ENCODE measurements around the gene FOXL2. TPM values are rescaled to one million over a fixed set of nuclear protein-coding genes. Genes with fewer than 3 reads are reported as not detected.

Gene FOXL2
- 0.35 and 1.8 TPM in 2 replicates for total RNA-seq

DNA sequence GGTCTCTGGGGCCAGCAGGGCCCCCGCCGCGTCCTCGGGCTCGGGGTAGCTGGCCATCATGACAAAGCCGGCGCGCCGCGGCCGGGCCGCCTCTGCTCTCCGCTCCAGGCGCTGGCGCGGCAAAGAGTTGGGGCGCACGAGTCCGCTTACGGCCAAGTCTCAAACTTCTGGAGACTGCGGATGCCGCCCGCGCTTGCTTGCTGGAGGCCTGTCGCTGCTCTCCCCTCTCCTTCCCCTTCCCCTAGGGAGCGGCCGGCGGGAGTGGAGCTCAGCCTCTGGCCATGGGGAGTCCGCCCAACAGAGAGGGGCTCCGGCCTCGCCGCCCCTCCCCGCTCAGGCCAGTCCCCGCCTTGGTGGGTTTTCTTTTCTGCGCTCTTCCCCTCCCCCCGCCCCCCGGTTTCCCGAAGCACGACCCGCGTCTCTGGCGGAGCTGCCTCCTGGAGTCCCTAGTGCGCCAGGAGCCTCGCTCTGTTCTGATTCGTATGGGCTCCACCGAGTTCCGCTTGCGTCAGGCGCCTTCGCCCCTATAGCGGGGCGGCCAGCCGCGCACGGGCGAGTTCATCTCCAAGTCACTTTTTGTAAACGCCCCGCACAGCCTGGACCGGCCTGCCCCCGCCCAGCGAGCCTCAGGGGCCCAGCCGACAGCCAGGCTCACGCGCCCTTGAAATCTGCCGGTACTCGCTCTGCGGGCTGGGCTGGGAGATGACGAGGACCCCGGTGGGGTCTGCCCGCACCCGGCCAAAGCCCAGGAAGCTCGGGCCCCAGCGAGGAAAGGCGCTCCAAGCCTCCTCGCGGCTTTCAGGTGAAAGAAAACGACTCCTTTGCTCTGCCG, at the start of gene FOXL2, which contains the start of gene FOXL2NB:
Gene FOXL2, minus strand, starts transcription at position 475 of the 832 bp plus-strand sequence. Its CDS starts 415 bp downstream, at position 60.
Gene FOXL2NB, plus strand, starts transcription at position 555 of the 832 bp plus-strand sequence. Its CDS starts 148 bp downstream, at position 703.
- DNase-seq (ENCODE audit: low read depth) = no peak

DNA sequence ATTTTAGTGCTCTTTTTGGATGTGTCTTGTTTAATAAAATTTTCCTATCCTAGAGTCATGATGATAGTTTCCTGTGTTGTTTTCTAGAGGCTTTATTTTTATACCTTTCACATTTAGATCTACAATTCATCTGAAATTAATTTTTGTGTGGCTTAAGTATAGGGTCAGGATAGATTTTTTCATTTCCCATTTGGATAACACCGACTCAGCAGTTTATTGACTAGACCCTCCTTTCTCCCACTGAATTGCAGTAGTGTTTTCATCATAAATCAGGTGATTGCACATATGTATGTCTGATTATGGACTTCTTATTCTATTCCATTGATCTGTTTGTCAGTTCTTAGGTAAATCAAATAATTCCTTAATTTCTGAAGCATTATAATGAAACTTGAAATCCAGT, 48.8 kb upstream of the FOXL2 start:
- no peak for DNase-seq (ENCODE audit: low read depth)

DNA sequence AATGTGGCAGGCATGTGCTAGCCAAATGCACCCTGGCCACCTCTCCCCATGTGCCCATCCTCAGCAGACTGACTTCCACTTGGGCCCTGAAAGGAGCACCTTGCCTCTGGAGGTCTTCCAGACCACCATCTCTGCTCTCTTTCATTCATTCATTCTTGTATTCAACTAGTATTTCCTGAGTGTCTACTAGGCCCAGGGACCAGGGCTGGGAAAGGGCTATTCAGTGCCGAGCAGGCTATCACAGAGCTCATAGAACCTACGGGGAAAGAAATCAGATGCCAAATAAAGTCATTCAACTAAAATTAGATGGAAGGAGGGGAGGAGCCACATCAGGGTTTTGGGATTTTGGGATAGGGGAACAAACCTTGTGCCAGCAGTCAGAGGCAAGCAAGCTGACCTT, 40.2 kb upstream of the FOXL2 start:
- no peak for DNase-seq (ENCODE audit: low read depth)

DNA sequence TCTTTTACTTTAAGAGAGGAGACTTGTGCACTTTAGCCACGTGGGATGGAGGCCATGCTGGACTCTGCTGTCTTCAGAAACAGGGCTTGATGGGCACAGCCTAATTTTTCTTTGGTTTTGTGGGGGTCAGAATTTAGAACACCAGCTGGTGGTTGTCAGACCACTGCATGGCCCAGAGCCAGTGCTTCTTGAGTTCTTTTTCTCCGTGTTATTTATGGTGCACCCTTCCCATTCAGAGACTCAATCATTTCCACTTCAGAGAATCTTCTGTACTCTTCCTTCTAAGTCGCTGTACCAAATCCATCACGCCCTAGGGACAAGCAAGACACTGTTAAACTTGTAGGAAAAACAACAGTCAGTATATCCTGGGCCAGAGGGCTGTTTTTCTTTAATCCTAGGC, 39.0 kb upstream of the FOXL2 start:
- DNase-seq (ENCODE audit: low read depth) = no peak

DNA sequence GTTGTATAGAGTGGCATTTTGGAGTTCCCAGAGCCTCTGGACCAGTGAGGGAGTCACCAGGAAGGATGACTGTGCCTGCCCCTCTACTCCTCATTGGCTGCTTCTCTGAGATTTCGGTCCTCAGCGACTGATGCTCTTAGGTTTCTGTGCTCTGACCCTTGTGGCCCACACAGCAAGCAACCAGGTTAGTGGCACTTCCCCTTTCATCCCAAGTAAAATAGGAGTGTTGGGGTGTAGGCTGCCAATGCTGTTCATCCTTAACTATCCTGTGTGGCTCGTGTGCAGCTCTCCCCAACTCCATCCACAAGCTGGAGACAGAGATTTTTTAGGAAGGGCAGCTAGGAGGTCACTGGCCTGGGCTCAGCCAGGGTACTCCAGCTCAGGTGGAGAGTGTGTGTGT, 37.9 kb upstream of the FOXL2 start:
- no peak for DNase-seq (ENCODE audit: low read depth)

DNA sequence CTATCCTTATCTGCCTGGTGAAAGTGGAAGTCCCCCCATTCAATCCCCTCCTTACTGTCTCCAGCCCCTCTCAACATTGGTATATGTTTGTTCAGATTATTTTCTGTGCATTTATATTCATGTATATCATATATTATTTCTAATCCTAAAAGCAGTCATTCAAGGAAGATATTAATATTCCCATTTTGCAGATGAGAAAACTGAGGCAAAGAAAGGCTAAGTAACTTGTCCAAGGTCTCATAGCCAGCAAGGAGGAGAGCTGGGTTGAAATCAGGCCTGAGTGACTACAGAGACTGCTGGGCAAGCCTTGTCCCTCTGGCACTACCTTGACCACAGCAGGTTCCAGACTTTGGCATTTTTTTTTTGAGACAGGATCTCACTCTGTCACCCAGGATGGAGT, 29.1 kb upstream of the FOXL2 start:
- no peak for DNase-seq (ENCODE audit: low read depth)

DNA sequence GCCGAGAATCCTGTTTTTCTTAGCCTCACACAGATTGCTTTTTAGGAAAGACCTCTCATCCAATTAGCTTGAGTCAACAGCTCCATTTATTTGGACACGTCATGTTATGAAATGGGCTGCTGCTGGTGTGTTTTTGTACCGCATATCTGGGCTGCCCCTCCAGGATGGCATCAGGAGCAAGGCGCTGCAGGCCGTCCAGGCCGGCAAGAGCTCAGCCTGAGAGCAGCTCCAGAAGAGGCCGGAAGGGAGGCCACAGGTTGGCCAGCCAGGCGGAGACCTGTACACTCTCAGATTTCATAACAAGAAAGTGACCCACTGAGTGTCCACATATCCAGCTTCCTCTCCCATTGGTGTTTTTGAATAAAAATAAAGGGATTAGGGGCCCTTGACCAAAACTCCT, 28.4 kb upstream of the FOXL2 start:
- DNase-seq (ENCODE audit: low read depth) = no peak

DNA sequence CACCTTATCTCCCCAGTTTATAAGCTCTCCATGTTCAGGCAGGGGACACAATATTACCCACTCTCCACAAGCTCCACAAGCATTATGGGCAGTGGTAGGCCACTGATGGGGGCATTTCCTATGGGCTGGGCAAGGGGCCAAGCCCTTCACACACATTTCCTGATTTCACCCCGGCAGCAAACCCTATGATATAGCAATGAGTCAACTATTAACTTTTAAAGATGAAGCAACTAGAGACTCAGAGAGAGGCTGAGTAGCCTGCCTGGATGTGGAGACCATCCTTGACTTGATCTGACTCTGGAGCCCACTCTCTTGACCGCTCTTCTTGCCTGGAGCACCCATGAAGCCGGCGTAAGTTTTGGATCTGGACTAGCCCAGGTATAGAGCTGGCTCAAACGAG, 27.5 kb upstream of the FOXL2 start:
- DNase-seq (ENCODE audit: low read depth) = peak; percentile 57

DNA sequence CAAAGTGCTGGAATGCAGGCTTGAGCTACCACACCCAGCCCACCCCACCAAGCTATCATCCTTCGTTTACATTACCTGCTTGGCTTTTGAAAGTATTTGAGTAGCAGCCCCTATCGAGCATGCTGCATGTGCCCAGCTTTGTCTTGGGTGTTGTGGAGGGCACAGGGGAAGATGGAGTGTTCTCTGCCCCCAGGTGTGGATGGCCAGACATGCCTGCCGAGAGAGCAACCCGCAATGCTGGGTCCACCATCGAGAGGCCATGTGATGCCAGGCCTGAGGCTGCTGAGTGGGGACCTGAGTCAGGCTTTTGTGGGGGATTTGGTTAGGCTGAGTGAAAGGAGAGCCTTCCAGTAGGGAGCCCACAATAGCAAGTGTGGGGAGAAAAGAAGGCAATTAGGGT, 26.0 kb upstream of the FOXL2 start:
- DNase-seq (ENCODE audit: low read depth) = no peak

DNA sequence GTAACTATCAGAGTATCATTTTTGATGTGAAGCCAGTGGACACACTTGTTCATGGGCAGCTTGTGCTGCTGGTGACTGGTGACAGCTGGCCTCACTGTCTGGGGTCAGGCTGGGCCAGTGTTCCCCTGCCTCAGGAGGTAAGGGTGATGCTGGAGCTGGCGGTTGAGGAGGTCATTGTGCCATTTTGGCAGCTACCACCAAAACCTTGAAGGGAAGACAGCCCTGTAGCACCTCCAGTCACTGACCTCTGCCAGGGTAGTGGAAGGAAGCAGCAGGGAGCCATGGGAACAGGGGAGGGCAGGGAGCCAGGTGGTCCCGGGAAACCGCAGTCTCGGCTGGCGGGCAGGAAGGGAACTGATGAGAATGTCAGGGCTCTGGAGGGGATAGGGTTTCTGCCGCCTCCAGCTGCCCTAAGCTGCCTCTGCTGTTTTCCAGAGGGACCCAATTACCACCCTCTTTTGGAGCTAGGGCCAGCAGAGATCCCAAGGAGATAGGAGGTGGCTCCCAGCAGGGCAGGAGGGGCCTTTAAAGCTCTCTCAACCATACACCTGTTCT, 24.9 kb upstream of the FOXL2 start:
- no peak for DNase-seq (ENCODE audit: low read depth)

DNA sequence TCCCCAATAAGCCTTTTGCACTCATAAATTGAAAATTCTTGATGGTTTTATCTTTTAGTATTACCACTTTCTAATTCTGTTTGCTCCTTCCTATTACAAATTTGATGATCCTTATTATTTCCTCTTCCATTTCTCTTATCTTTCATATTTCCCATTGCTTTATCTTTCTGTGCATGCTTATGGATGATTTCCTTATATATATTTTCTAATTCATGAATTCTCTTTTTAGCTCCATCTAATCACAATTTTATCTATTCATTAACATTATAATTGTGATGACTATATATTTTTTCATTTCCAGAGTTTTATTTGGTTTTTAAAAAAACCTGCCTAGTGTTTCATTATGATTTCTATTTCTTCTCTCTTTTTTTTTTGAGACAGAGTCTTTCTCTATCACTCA, 18.0 kb upstream of the FOXL2 start:
- DNase-seq (ENCODE audit: low read depth) = no peak

DNA sequence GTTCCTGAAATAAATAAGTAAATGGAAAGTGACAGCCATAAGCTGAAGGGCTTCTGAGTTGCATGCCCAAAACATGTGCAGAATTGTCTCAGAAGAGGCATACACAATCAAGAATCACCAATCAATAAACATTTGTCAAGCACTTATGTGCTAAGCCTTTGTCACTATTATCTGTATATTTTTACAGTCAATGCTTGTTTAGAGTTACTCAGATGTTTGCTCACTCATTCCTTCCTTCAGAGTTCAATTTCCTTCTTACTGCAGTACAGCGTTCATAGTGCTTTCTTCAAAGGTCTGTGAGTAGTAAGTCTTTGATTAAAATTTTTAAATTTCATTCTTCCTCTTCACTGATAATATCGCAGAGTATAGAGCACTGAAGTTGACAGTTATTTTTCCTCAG, 17.3 kb upstream of the FOXL2 start:
- DNase-seq (ENCODE audit: low read depth) = no peak

DNA sequence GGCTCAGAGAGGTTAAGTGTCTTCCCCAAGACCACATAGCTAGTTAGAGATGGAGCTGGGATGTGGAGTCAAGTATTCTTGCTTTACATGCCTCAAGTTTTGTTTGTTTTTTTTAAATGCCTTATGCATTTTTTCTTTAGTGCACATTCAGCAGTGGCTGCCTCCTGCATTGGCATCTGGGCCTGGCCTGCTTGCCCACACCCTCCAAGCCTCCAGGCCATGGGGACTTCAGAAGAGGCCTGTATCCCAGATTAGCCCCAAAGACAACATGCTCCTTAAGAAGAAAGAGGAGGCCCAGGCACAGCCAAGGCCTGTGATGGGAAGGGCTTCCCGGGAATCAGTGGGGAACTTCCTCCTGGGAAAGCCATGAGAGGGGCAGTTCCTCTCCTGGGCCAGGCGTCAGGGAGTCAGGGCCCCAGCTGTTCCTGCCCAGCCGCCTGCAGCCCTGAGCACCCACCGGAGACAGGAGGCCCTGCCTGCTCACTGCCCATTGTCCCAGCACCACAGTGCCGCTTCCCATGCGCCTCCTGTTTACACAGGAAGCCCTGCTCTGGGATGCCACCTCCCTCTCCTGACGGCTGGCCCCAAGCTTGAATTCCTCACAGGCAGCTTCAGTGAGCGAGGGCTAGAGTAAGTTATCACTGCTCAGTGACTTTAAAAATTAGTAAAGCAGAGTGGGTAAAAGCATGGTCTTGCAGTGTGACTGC, 16.1 kb upstream of the FOXL2 start:
- no peak for DNase-seq (ENCODE audit: low read depth)

DNA sequence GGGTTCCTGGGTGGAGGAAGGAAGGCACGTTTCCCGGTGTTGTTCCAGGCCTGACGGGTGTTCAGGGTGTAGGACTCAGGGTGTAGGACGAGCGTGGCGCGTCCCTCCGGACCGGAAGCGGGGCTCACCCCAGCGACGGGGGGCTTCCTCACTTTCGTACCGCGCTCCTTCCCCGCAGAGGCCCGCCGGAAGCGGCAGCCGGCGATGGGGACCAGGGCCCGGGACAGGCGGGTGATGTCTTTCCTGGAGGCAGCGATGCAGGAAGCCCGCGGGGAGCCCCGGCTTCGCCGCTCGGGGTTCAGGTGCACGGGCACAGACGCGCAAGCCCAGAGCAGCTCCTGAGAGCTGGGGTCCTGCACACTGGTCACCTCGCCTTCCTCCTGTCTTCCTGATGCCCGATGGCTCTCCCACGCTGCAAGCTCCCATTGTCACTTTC, 13.5 kb upstream of the FOXL2 start:
- DNase-seq (ENCODE audit: low read depth) = no peak

DNA sequence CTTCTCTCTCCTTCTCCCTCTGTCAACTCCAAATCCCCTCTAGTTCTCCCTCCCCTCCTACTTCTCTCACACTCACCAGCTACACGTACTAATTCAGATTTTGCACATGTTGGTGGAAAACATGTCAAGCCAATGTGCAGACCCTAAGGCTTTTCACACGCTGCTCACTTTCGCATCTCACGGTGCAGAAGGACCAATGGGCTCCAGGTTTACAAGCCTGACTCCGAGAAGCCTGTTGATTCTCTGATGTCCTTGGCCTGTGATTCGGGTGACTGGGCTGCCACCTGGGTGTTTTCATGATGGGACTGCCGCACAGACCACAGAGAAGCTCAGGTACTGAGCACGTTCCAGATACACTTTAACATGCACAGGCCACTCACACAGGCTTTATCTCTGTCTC, 3.8 kb upstream of the FOXL2 start:
- DNase-seq (ENCODE audit: low read depth) = no peak

DNA sequence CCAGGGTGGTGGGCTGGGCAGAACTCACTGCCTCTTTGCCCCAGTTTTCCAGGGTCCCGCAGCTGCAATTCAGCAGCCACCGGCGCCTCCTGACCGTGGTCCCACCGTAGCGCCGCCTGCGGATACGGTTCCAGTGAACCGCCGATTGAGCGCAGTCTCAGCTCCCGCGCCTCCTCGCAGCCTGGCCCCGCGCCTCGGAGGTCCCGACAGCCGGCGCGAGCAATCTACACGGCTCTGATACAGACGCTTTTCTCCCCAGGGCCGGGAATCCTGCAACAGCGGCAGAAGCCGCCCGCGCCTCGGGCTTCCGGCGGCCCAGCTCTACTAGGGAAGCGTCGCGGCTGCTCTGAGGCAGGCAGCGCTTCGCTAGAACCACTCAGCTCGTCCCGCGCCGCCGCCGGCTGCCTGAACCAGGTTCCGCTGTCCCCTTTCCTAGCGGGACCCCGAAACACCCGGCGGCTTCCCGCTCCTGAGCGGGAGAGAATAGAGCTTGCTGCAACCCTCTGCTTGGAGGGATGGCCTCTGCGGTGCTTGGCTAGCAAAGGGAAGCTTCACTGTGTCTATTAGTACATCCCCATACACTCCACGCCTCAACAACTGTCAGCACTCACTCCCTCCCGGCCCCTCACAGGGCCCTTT, 3.2 kb upstream of the FOXL2 start:
- DNase-seq (ENCODE audit: low read depth) = no peak

DNA sequence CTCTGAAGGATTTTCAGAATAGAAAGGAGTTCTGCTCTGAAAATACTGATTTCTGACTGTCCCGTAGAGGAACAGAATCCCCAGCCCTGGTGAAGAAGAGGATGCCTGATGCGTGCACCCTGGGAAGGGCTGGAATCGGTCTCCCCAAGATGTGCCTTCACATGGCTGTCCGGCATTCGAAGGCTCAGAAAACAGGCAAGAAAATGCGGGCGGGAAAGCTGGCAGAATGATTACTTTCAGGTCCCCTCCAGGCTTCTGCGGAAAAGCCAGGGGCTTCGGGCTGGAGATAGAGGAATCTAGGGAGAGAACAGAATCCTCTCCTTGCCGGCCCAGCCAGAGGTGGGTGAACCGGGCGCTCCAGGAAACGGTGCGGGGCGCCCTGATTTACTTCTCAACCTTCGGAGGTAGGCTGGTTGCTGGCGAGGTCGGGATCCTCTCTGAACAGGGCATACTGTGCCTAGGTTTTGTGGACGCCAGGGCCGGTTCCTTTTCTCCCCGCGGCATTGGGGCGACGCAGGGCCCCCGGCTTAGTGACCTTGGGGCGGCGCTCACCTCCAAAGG, 2.6 kb upstream of the FOXL2 start:
- DNase-seq (ENCODE audit: low read depth) = no peak

DNA sequence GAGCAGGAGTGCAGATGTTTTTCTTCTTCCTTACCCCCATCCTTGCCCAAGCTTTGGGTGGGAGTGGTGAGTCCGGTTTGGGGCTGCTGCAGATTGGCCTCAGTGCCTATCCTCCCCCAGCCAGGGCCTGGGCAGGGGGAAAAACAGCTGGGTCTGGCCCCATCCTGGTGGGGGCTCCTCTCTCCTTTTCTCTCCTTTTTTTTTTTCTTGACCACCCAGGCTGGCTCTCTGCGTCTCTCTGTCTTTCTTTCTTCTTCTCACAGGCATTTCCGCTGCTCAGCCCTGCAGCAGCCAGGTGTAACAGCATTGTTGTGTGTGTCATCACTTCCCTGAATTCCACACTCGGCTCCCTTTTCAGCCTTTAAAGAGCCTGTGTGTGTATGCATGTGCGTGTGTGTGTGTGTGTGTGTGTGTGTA, 2.1 kb upstream of the FOXL2 start:
- DNase-seq (ENCODE audit: low read depth) = peak; percentile 23

DNA sequence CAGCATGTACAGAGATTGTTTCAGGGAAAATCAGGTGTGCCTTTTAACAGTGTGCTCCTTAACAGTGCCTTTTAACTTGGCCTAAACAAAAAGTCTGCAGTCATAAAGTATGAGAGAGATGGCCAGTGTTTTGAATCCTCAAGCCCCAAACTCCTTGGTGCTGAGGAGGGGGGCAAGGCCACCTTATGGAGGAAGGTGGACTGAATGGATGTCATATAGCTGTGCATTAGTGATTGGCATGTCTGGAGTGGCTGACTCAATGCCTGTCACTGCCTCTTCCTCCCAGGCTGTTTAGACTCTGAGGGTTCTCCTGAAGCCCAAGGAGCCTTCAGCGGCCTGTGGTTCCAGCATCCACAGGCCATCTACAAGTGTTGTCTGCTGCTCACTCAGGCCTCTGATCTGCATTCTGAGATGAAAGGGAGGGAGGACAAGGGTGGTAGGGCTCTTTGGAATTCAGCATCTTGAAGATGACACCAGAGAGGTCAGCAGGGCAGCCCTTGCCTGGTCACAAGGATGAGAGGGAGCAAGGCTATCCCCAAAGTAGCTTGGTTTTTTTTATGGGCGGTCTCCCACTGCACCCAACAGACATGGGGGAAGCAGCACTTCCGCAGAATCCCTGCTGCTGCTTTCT, 1.5 kb upstream of the FOXL2 start:
- DNase-seq (ENCODE audit: low read depth) = no peak

DNA sequence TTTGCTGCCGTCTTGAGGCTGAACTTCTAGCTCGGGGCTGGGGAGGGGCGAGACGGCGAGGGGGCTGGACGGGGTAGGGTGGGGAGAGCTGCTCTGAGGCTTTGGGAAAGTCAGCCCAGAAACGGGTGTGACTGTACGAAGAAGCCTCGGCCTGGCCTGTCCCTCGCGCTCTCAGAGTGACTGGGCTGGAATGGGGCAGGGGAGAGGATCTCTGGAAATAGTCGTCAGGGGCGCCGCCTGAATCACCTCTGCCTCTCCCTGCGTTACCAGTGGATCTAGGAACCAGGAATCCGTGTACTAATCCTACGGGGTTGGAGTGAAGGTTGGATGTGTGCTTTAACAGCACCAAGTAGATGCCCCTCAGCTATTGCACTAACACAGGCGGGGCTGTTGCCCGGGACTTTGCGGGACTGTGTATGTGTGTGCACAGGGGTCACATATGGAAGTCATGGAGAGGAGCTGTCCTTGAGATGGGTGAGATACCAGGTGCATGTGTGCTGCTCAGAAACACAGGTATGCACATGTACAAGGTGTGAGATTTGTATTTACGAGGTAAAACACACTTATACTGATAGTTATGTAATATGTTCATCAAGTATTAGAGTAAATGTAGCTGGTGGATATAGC, 671 bp upstream of the FOXL2 start:
- no peak for DNase-seq (ENCODE audit: low read depth)
